ENCODE data around the gene ADGRL4.

DNA sequence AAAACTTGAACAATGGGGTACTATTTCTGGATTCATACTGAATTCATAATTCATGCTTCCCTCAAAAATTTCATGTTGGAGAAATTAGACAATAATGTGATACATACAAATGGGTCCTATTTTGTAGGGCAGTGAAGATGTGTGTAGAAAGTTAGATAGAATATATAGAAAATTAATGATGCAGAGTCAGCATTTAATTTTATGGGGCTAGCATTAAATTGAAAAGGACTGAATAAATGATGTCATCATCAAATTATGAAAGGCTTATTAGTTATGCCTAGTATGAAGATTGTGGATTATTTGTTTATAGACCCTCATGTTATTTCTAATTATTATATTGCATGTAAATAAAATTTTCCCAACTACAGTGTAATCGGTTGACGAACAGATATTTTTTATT, 119.1 kb downstream of the ADGRL4 start:
- TF ChIP-seq EP300 (IDR thresholded peaks at IDR 0.05) = no peak
- TF ChIP-seq POLR2AphosphoS5 (IDR thresholded peaks at IDR 0.05) = no peak
- TF ChIP-seq, protein P1, sequence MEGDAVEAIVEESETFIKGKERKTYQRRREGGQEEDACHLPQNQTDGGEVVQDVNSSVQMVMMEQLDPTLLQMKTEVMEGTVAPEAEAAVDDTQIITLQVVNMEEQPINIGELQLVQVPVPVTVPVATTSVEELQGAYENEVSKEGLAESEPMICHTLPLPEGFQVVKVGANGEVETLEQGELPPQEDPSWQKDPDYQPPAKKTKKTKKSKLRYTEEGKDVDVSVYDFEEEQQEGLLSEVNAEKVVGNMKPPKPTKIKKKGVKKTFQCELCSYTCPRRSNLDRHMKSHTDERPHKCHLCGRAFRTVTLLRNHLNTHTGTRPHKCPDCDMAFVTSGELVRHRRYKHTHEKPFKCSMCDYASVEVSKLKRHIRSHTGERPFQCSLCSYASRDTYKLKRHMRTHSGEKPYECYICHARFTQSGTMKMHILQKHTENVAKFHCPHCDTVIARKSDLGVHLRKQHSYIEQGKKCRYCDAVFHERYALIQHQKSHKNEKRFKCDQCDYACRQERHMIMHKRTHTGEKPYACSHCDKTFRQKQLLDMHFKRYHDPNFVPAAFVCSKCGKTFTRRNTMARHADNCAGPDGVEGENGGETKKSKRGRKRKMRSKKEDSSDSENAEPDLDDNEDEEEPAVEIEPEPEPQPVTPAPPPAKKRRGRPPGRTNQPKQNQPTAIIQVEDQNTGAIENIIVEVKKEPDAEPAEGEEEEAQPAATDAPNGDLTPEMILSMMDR (IDR thresholded peaks at IDR 0.05) = no peak

Data from suprapubic skin (tissue), 4 donors.